ENCODE measurements around the gene FHIT. TPM values are rescaled to one million over a fixed set of nuclear protein-coding genes. Genes with fewer than 3 reads are reported as not detected.

The FHIT gene
- total and polyA plus RNA-seq, 2 experiments from 2014 or later, result 0.22 to 0.90 TPM

DNA sequence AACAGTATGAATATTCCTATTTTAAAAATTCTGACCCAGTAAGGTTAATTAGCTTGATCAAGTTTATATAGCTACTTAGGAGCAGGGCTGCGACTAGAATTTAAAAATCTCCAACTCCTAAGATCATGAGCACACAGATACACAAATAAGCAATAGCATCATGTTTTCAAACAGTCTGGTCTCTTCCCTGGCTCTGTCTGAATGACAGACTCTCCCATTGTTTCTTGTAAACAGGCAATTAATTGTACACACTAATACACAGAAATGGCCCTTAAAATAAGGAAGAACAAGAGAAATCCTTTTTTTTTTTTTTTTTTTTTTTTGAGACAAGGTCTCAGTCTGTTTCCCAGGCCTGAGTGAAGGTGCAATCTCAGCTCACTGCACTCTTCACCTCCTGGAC is 1137.1 kb downstream of the FHIT start:
- WGBS, 2 experiments (ENCODE audit: low coverage in 1 of 2, low lambda C conversion rate in 2 of 2, missing lambda C conversion rate in 2 of 2), result 48 to 49% methylated on average over 1 of the region's 1 CpG
- H3K79me2 ChIP-seq (ENCODE audit: insufficient read depth), result no peaks in the 10 kb centered on the region

GRCh38 chr3:60107275-60107674 is 1144.0 kb downstream of the FHIT start:
- no peaks in the 10 kb centered on the region for H3K9me2 ChIP-seq (ENCODE audit: insufficient read depth)
- H3K4me2 ChIP-seq (ENCODE audit: unreplicated experiment), result no peak overlapping the region
- no peak for TF ChIP-seq EZH2 (IDR thresholded peaks at IDR 0.05; ENCODE audit: insufficient read depth, poor library complexity, severe bottlenecking)
- no peak for TF ChIP-seq EZH2phosphoT487 (IDR thresholded peaks at IDR 0.05; ENCODE audit: insufficient read depth, low read depth)
- in situ Hi-C loops (cut with MboI), result no loop called here
- no peaks in the 10 kb centered on the region for H3F3A ChIP-seq (ENCODE audit: insufficient read depth)
- H3K27me3 ChIP-seq (replicated peaks; ENCODE audit: insufficient read depth), result no peaks in the 10 kb centered on the region; the same call in 1 of the 2 replicates
- H3K4me3 ChIP-seq, result no peak overlapping the region
- H4K20me1 ChIP-seq (ENCODE audit: insufficient read depth), result no peaks in the 10 kb centered on the region
- WGBS, 2 experiments (ENCODE audit: low coverage in 1 of 2, low lambda C conversion rate in 2 of 2, missing lambda C conversion rate in 2 of 2), result 38 to 46% methylated on average over 2 of the region's 2 CpGs
- H3K4me1 ChIP-seq (ENCODE audit: insufficient read depth), result no peaks in the 10 kb centered on the region
- no peak overlapping the region for H3K9ac ChIP-seq
- no peaks in the 10 kb centered on the region for H3K79me2 ChIP-seq (ENCODE audit: insufficient read depth)
- H3K27ac ChIP-seq, result no peak overlapping the region
- no peaks in the 10 kb centered on the region for H3K36me3 ChIP-seq (ENCODE audit: low read depth)
- H2AFZ ChIP-seq, result no peak overlapping the region
- no peak for DNase-seq
- H3K9me3 ChIP-seq (ENCODE audit: low read depth), result no peaks in the 10 kb centered on the region

More for the DNA sequence above, 1137.1 kb downstream of the FHIT start:
- Histone ChIP-seq H3K27me3 (replicated peaks; ENCODE audit: insufficient read depth) (no peaks in the 10 kb centered on the region; the same call in 1 of the 2 replicates), H3K4me3 (no peak overlapping the region), H3K4me1 (ENCODE audit: insufficient read depth) (no peaks in the 10 kb centered on the region), H3K9me3 (ENCODE audit: low read depth) (no peaks in the 10 kb centered on the region), H3F3A (ENCODE audit: insufficient read depth) (no peaks in the 10 kb centered on the region), H3K9ac (no peak overlapping the region), H3K9me2 (ENCODE audit: insufficient read depth) (no peaks in the 10 kb centered on the region), H2AFZ (no peak overlapping the region), H3K27ac (no peak overlapping the region), H4K20me1 (ENCODE audit: insufficient read depth) (no peaks in the 10 kb centered on the region), H3K36me3 (ENCODE audit: low read depth) (no peaks in the 10 kb centered on the region), H3K4me2 (ENCODE audit: unreplicated experiment) (no peak overlapping the region)
- no peak for DNase-seq
- in situ Hi-C loops (cut with MboI), result no loop called here
- TF ChIP-seq EZH2phosphoT487 (IDR thresholded peaks at IDR 0.05; ENCODE audit: insufficient read depth, low read depth) (no peak), EZH2 (IDR thresholded peaks at IDR 0.05; ENCODE audit: insufficient read depth, poor library complexity, severe bottlenecking) (no peak)

- 51 to 58% methylated on average over 4 of the region's 4 CpGs for WGBS, 2 experiments (ENCODE audit: low coverage in 1 of 2, low lambda C conversion rate in 2 of 2, missing lambda C conversion rate in 2 of 2)
- no peaks in the 10 kb centered on the region for H3K36me3 ChIP-seq (ENCODE audit: low read depth)
- TF ChIP-seq EZH2phosphoT487 (IDR thresholded peaks at IDR 0.05; ENCODE audit: insufficient read depth, low read depth) (no peak), EZH2 (IDR thresholded peaks at IDR 0.05; ENCODE audit: insufficient read depth, poor library complexity, severe bottlenecking) (no peak)
- H3K79me2 ChIP-seq (ENCODE audit: insufficient read depth), result no peaks in the 10 kb centered on the region
- no peak for DNase-seq
- no peaks in the 10 kb centered on the region for H3K9me2 ChIP-seq (ENCODE audit: insufficient read depth)
- no peaks in the 10 kb centered on the region; the same call in 1 of the 2 replicates for H3K27me3 ChIP-seq (replicated peaks; ENCODE audit: insufficient read depth)
- H3K27ac ChIP-seq, result no peak overlapping the region
- no peaks in the 10 kb centered on the region for H4K20me1 ChIP-seq (ENCODE audit: insufficient read depth)
- H3K9me3 ChIP-seq (ENCODE audit: low read depth), result no peaks in the 10 kb centered on the region
- no peak overlapping the region for H3K9ac ChIP-seq
- no peaks in the 10 kb centered on the region for H3F3A ChIP-seq (ENCODE audit: insufficient read depth)
- H2AFZ ChIP-seq, result no peak overlapping the region
- in situ Hi-C loops (cut with MboI), result no loop called here
- H3K4me3 ChIP-seq, result no peak overlapping the region
- no peak overlapping the region for H3K4me2 ChIP-seq (ENCODE audit: unreplicated experiment)
- no peaks in the 10 kb centered on the region for H3K4me1 ChIP-seq (ENCODE audit: insufficient read depth)
Measured at GRCh38 chr3:60102154-60102553, 1149.1 kb downstream of the FHIT start.

DNA sequence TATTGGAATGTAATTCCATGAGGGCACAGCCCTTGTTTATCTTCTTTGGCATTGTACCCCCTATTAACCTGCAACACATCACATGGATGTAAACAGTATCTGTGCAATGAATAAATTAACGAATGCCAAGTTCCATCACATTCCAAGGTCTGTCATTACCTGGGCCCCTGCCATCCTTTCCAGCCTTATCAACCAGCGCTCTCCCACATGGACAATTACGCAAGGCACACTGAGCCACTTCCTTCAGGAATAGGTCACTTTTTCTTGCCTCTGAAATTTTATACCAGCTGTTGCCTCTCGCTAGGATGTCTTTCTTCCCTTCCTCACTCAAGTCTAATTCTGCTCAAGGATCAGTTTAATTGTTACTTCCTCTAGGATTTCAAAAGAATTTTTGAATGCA is 1149.6 kb downstream of the FHIT start:
- Histone ChIP-seq H4K20me1 (ENCODE audit: insufficient read depth) (no peaks in the 10 kb centered on the region), H3K79me2 (ENCODE audit: insufficient read depth) (no peaks in the 10 kb centered on the region), H3K4me3 (no peak overlapping the region), H3K4me1 (ENCODE audit: insufficient read depth) (no peaks in the 10 kb centered on the region), H2AFZ (no peak overlapping the region), H3K27ac (no peak overlapping the region), H3K36me3 (ENCODE audit: low read depth) (no peaks in the 10 kb centered on the region), H3K4me2 (ENCODE audit: unreplicated experiment) (no peak overlapping the region), H3K9me2 (ENCODE audit: insufficient read depth) (no peaks in the 10 kb centered on the region), H3K9ac (no peak overlapping the region), H3K9me3 (ENCODE audit: low read depth) (no peaks in the 10 kb centered on the region), H3K27me3 (replicated peaks; ENCODE audit: insufficient read depth) (no peaks in the 10 kb centered on the region; the same call in 1 of the 2 replicates), H3F3A (ENCODE audit: insufficient read depth) (no peaks in the 10 kb centered on the region)
- in situ Hi-C loops (cut with MboI), result no loop called here
- TF ChIP-seq EZH2 (IDR thresholded peaks at IDR 0.05; ENCODE audit: insufficient read depth, poor library complexity, severe bottlenecking) (no peak), EZH2phosphoT487 (IDR thresholded peaks at IDR 0.05; ENCODE audit: insufficient read depth, low read depth) (no peak)
- no peak for DNase-seq
- WGBS, 2 experiments (ENCODE audit: low coverage in 1 of 2, low lambda C conversion rate in 2 of 2, missing lambda C conversion rate in 2 of 2), result 57 to 70% methylated on average over 4 of the region's 4 CpGs

GRCh38 chr3:60096403-60096802 is 1154.8 kb downstream of the FHIT start:
- Histone ChIP-seq H3K79me2 (ENCODE audit: insufficient read depth) (no peaks in the 10 kb centered on the region), H3K4me3 (no peak overlapping the region), H3K9me2 (ENCODE audit: insufficient read depth) (no peaks in the 10 kb centered on the region), H3K36me3 (ENCODE audit: low read depth) (no peaks in the 10 kb centered on the region), H2AFZ (no peak overlapping the region), H3K4me2 (ENCODE audit: unreplicated experiment) (no peak overlapping the region), H3K4me1 (ENCODE audit: insufficient read depth) (no peaks in the 10 kb centered on the region), H3K9me3 (ENCODE audit: low read depth) (no peaks in the 10 kb centered on the region), H3F3A (ENCODE audit: insufficient read depth) (no peaks in the 10 kb centered on the region), H3K9ac (no peak overlapping the region), H4K20me1 (ENCODE audit: insufficient read depth) (no peaks in the 10 kb centered on the region), H3K27me3 (replicated peaks; ENCODE audit: insufficient read depth) (no peaks in the 10 kb centered on the region), H3K27ac (no peak overlapping the region)
- 69 to 71% methylated on average over 5 of the region's 5 CpGs for WGBS, 2 experiments (ENCODE audit: low coverage in 1 of 2, low lambda C conversion rate in 2 of 2, missing lambda C conversion rate in 2 of 2)
- no peak for TF ChIP-seq EZH2phosphoT487 (IDR thresholded peaks at IDR 0.05; ENCODE audit: insufficient read depth, low read depth)
- TF ChIP-seq EZH2 (IDR thresholded peaks at IDR 0.05; ENCODE audit: insufficient read depth, poor library complexity, severe bottlenecking), result no peak
- in situ Hi-C loops (cut with MboI), result no loop called here
- DNase-seq, result no peak

All from GM23248 (cell line).